ENCODE measurements around the gene LSM3. TPM values are rescaled to one million over a fixed set of nuclear protein-coding genes. Genes with fewer than 3 reads are reported as not detected.
A peak's percentile ranks its signal among the peaks of the same experiment; 100 is the strongest.

Gene LSM3
- total and polyA plus RNA-seq, 9 of the 15 experiments (the other 6 are each of a cell fraction or from before 2014, with no cell fraction given), result 33.8 to 203 (median 61.2) TPM

DNA sequence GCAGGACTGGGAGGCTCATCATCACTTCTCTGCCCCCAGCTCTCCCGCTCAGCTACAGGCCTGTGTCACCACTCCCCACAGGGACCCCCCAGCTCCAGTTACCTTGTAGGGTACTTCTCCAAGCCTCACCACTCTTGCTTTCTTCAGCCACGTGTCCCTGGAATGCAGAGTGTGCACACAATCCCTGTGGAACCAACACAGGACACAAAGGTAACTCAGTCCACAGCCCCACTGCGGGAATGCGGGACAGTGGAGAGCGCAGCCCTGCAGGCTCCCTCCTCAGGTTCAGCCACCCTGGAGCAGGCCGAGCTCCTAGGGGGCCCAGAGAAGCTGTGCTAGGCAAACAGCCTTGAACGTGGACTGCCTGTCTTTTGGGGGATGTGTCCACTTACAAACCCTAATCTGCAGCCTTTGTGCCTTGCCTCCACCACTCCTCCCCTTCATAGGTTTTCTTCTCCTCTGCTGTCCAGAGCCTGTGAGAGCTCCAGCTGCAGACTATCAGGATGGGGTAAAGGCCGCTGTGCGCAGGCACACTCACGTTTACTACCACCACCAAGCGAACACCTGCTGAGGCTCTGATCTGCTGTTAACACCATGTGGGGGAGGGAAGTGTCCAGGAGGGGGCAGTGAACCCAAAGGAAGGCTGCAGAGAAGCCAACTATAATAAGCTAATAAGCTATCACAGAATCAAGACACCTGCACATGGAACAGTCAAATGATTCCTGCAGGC, 26.2 kb upstream of the LSM3 start:
- ChIA-PET CTCF (ENCODE audit: low intra/inter-chr PET ratio) (interaction anchor here (1.0 to 1.1 kb wide), 2 partner anchors 156 to 315 kb away, joined by 3 read pairs; no protein-coding TSS in a partner anchor), POLR2A (interaction anchor here (0.7 to 3.6 kb wide), 8 partner anchors 7 to 273 kb away, joined by 3 to 18 read pairs (median 5); partner anchors contain the start of genes CHCHD4, LSM3, TMEM43 and XPC)
- 78% methylated on average over 11 of the region's 11 CpGs for WGBS (ENCODE audit: insufficient coverage, low coverage, missing lambda C conversion rate)
- Histone ChIP-seq H3K27ac (ENCODE audit: extremely low read depth, low read depth, low read length) (no peak overlapping the region), H3K79me2 (ENCODE audit: control insufficient read depth, insufficient read depth, low read length) (no peaks in the 10 kb centered on the region), H3K4me2 (ENCODE audit: insufficient read depth, low read length) (no peak overlapping the region), H3K27me3 (ENCODE audit: control insufficient read depth in 2 of 2, insufficient read depth in 2 of 2, low read length in 2 of 2) (no peaks in the 10 kb centered on the region), H4K20me1 (replicated peaks; ENCODE audit: control insufficient read depth, insufficient read depth, low read length) (no peaks in the 10 kb centered on the region; the same call in 1 of the 2 replicates), H3K9me1 (ENCODE audit: control insufficient read depth, insufficient read depth, low read length) (no peaks in the 10 kb centered on the region), H2AFZ (ENCODE audit: low read depth, low read length) (no peak overlapping the region), H3K9ac (ENCODE audit: insufficient read depth in 1 of 2, low read depth in 2 of 2, low read length in 2 of 2) (no peak overlapping the region), H3K4me1 (replicated peaks in 1 of 2; ENCODE audit: control insufficient read depth in 2 of 2, insufficient read depth in 2 of 2, low read length in 2 of 2) (no peaks in the 10 kb centered on the region; a peak in 1 of 5 replicates), H3K36me3 (ENCODE audit: control insufficient read depth, insufficient read depth, low read length) (peaks cover 74% of the 10 kb centered on the region), H3K4me3 (no peak overlapping the region), H3K9me3 (replicated peaks; ENCODE audit: control insufficient read depth, insufficient read depth, low read depth, low read length) (no peaks in the 10 kb centered on the region)
- ATAC-seq (peak; percentile 84), DNase-seq (ENCODE audit: extremely low read depth in 1 of 4, low spot score in 3 of 4) (peak; percentile 51 to 65 (median 59)), FAIRE-seq (no peak)
- BruUV-seq (replicated peaks), result no TSS peak
- in situ Hi-C loops (cut with MboI), result no loop called here
- intact Hi-C loops (cut with micrococcal nuclease), result no loop called here
- peak; percentile 30; the same call in 1 of the 2 replicates for TF ChIP-seq BHLHE40 (IDR thresholded peaks at IDR 0.05; ENCODE audit: low read length)
- TF ChIP-seq SMC3 (conservative IDR thresholded peaks at IDR 0.05; ENCODE audit: insufficient read depth, low read depth, low read length), result peak; percentile 45; the same call in 1 of the 2 replicates
- TF ChIP-seq RAD21 (CRISPR knock-in tag; conservative IDR thresholded peaks at IDR 0.05 in 1 of 2, IDR thresholded peaks at IDR 0.05 in 1 of 2), result peak in 1 of 2 experiments; percentile 61; a peak in 3 of 4 replicates
- TF ChIP-seq, protein P1, sequence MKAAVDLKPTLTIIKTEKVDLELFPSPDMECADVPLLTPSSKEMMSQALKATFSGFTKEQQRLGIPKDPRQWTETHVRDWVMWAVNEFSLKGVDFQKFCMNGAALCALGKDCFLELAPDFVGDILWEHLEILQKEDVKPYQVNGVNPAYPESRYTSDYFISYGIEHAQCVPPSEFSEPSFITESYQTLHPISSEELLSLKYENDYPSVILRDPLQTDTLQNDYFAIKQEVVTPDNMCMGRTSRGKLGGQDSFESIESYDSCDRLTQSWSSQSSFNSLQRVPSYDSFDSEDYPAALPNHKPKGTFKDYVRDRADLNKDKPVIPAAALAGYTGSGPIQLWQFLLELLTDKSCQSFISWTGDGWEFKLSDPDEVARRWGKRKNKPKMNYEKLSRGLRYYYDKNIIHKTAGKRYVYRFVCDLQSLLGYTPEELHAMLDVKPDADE (conservative IDR thresholded peaks at IDR 0.05; ENCODE audit: control insufficient read depth, low read depth, low read length), result no peak
- TF ChIP-seq, protein P2, sequence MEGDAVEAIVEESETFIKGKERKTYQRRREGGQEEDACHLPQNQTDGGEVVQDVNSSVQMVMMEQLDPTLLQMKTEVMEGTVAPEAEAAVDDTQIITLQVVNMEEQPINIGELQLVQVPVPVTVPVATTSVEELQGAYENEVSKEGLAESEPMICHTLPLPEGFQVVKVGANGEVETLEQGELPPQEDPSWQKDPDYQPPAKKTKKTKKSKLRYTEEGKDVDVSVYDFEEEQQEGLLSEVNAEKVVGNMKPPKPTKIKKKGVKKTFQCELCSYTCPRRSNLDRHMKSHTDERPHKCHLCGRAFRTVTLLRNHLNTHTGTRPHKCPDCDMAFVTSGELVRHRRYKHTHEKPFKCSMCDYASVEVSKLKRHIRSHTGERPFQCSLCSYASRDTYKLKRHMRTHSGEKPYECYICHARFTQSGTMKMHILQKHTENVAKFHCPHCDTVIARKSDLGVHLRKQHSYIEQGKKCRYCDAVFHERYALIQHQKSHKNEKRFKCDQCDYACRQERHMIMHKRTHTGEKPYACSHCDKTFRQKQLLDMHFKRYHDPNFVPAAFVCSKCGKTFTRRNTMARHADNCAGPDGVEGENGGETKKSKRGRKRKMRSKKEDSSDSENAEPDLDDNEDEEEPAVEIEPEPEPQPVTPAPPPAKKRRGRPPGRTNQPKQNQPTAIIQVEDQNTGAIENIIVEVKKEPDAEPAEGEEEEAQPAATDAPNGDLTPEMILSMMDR (IDR thresholded peaks at IDR 0.05 in 2 of 3, conservative IDR thresholded peaks at IDR 0.05 in 1 of 3; ENCODE audit: insufficient read depth in 2 of 3, low read depth in 1 of 3, low read length in 3 of 3), result peak; percentile 62 to 69 (median 65)
- peak; percentile 55 for TF ChIP-seq POLR2G (IDR thresholded peaks at IDR 0.05; ENCODE audit: low read depth, low read length)
- TF ChIP-seq, protein P3, sequence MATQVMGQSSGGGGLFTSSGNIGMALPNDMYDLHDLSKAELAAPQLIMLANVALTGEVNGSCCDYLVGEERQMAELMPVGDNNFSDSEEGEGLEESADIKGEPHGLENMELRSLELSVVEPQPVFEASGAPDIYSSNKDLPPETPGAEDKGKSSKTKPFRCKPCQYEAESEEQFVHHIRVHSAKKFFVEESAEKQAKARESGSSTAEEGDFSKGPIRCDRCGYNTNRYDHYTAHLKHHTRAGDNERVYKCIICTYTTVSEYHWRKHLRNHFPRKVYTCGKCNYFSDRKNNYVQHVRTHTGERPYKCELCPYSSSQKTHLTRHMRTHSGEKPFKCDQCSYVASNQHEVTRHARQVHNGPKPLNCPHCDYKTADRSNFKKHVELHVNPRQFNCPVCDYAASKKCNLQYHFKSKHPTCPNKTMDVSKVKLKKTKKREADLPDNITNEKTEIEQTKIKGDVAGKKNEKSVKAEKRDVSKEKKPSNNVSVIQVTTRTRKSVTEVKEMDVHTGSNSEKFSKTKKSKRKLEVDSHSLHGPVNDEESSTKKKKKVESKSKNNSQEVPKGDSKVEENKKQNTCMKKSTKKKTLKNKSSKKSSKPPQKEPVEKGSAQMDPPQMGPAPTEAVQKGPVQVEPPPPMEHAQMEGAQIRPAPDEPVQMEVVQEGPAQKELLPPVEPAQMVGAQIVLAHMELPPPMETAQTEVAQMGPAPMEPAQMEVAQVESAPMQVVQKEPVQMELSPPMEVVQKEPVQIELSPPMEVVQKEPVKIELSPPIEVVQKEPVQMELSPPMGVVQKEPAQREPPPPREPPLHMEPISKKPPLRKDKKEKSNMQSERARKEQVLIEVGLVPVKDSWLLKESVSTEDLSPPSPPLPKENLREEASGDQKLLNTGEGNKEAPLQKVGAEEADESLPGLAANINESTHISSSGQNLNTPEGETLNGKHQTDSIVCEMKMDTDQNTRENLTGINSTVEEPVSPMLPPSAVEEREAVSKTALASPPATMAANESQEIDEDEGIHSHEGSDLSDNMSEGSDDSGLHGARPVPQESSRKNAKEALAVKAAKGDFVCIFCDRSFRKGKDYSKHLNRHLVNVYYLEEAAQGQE (IDR thresholded peaks at IDR 0.05; ENCODE audit: borderline replicate concordance), result peak; percentile 19; the same call in 1 of the 2 replicates
- TF ChIP-seq, protein P3 (CRISPR knock-in tag; IDR thresholded peaks at IDR 0.05; ENCODE audit: low read depth), result no peak
- TF ChIP-seq SNRNP70 (optimal IDR thresholded peaks at IDR 0.05; ENCODE audit: low read depth, low read length), result no peak

Measured in K562 (cell line).